Panc1 (cell line): ENCODE data around the gene PDPN. TPM values are rescaled to one million over a fixed set of nuclear protein-coding genes. Genes with fewer than 3 reads are reported as not detected.

Source experiments
- ATAC-seq: fragments of 200-7000 bp; cut with Tn5 transposase; 2 replicates; pipeline ENCODE4 v1.9.1; 2020; ENCODE audit warnings: mild to moderate bottlenecking, moderate library complexity
- BruUV-seq: library from RNA; stranded (reverse); fragments of 400-500 nt; replicated peaks from 2 replicates; lab custom pipeline; 2021; lab: Mats Ljungman, UMichigan
- CTCF ChIA-PET: fragments of 300-600 bp; sonication (Branson Sonifier 250); formaldehyde crosslinking; loops from one replicate; lab custom pipeline; 2022; ENCODE audit warnings: antibody characterized with exemption; lab: Charles Lee
- POLR2A ChIA-PET: fragments of 300-600 bp; sonication (Branson Sonifier 250); formaldehyde crosslinking; loops from one replicate; lab custom pipeline; 2022; ENCODE audit warnings: antibody characterized with exemption; lab: Charles Lee
- DNase-seq: peaks from one replicate; pipeline ENCODE4 v3.0.0-alpha.2; 2010; ENCODE audit warnings: low read depth, low spot score
- H3K27ac ChIP-seq: 2 replicates; pipeline ENCODE4 v1.5.1; 2011; ENCODE audit warnings: mild to moderate bottlenecking, low read length, inconsistent platforms
- H3K27me3 ChIP-seq: fragments of 200-500 bp; sonication (Bioruptor generic); 2 replicates; pipeline ENCODE4 v1.6.0; 2014; ENCODE audit warnings: low read length, inconsistent platforms; ENCODE audit not compliant: control insufficient read depth, insufficient read depth
- H3K36me3 ChIP-seq: fragments of 200-500 bp; sonication (Bioruptor generic); 2 replicates; pipeline ENCODE4 v1.5.1; 2014; ENCODE audit warnings: inconsistent platforms, mild to moderate bottlenecking, low read length, moderate library complexity; ENCODE audit not compliant: control insufficient read depth, insufficient read depth
- H3K4me1 ChIP-seq: 2 replicates; pipeline ENCODE4 v1.5.1; 2011; ENCODE audit warnings: inconsistent platforms, mild to moderate bottlenecking, low read length, moderate library complexity; ENCODE audit not compliant: control insufficient read depth, insufficient read depth
- H3K4me3 ChIP-seq, 2 experiments: 2 replicates each; pipeline ENCODE4 v1.5.1; 2011 to 2012; ENCODE audit warnings: low read depth in 2 of 2, low read length in 2 of 2, mild to moderate bottlenecking in 2 of 2, inconsistent platforms in 1 of 2, moderate library complexity in 1 of 2
- H3K9me3 ChIP-seq: fragments of 200-500 bp; sonication (Bioruptor generic); 2 replicates; pipeline ENCODE4 v1.5.1; 2014; ENCODE audit warnings: low read depth, mild to moderate bottlenecking, inconsistent platforms, low read length, moderate library complexity; ENCODE audit not compliant: control insufficient read depth, insufficient read depth
- POLR2AphosphoS5 ChIP-seq: IDR thresholded peaks from 2 replicates; pipeline ENCODE4 v1.6.1; 2012; ENCODE audit warnings: mild to moderate bottlenecking, low read depth, low read length, moderate library complexity
- REST ChIP-seq, 2 experiments: IDR thresholded peaks; 2 replicates each; pipeline ENCODE4 v1.6.1; 2011 to 2012; ENCODE audit warnings: low read depth in 2 of 2, control low read depth in 1 of 2, low read length in 1 of 2, mild to moderate bottlenecking in 1 of 2, moderate library complexity in 1 of 2; ENCODE audit not compliant: insufficient read depth in 1 of 2
- SIN3A ChIP-seq: IDR thresholded peaks from 2 replicates; pipeline ENCODE4 v1.6.1; 2012; ENCODE audit warnings: low read depth, mild to moderate bottlenecking, low read length, moderate library complexity, borderline replicate concordance; ENCODE audit not compliant: insufficient read depth
- TCF7L2 ChIP-seq: IDR thresholded peaks from 2 replicates; pipeline ENCODE4 v1.6.1; 2011; ENCODE audit warnings: mild to moderate bottlenecking, low read depth, low read length, inconsistent platforms
- in situ Hi-C: cut with HindIII; loops from 2 replicates; pipeline ENCODE4 v1.10.0; 2016; ENCODE audit warnings: low sequenced_read_pairs, low pct_unique_long_range_greater_than_20kb
- intact Hi-C: fragments of 100-400 bp; cut with micrococcal nuclease; formaldehyde crosslinking; loops from one replicate; pipeline ENCODE4 v1.10.0; 2022; ENCODE audit not compliant: unreplicated experiment
- total RNA-seq: library from RNA; stranded (reverse); gene quantifications from one replicate; pipeline ENCODE4 v1.2.1, GENCODE V29; 2021; ENCODE audit not compliant: unreplicated experiment
- TF ChIP-seq, protein P1 (sequence below): fragments of 450-650 bp; IDR thresholded peaks from 2 replicates; pipeline ENCODE4 v1.5.1; 2017; ENCODE audit warnings: mild to moderate bottlenecking

The PDPN gene
- total RNA-seq, 1 experiment from 2014 or later, result 0.28 TPM

- no TSS peak for BruUV-seq
- intact Hi-C loops, result no loop called here
- ATAC-seq, result no peak
- no peaks in the 10 kb centered on the region for H3K9me3 ChIP-seq
- DNase-seq, result no peak
- TF ChIP-seq POLR2AphosphoS5 (no peak), TCF7L2 (no peak), SIN3A (no peak), REST (IDR thresholded peaks at IDR 0.05; ENCODE audit: insufficient read depth in 1 of 2, low read depth in 2 of 2, low read length in 1 of 2) (no peak)
- TF ChIP-seq, protein P1, sequence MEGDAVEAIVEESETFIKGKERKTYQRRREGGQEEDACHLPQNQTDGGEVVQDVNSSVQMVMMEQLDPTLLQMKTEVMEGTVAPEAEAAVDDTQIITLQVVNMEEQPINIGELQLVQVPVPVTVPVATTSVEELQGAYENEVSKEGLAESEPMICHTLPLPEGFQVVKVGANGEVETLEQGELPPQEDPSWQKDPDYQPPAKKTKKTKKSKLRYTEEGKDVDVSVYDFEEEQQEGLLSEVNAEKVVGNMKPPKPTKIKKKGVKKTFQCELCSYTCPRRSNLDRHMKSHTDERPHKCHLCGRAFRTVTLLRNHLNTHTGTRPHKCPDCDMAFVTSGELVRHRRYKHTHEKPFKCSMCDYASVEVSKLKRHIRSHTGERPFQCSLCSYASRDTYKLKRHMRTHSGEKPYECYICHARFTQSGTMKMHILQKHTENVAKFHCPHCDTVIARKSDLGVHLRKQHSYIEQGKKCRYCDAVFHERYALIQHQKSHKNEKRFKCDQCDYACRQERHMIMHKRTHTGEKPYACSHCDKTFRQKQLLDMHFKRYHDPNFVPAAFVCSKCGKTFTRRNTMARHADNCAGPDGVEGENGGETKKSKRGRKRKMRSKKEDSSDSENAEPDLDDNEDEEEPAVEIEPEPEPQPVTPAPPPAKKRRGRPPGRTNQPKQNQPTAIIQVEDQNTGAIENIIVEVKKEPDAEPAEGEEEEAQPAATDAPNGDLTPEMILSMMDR, result peak; percentile 64
- CTCF ChIA-PET, result no interaction called here
- H3K4me1 ChIP-seq, result no peaks in the 10 kb centered on the region
- H3K27ac ChIP-seq, result no peak overlapping the region
- no peak overlapping the region for H3K4me3 ChIP-seq
- in situ Hi-C loops, result no loop called here
- H3K27me3 ChIP-seq, result peaks cover 2% of the 10 kb centered on the region; the same call in 1 of the 2 replicates
- POLR2A ChIA-PET, result no interaction called here
- no peaks in the 10 kb centered on the region for H3K36me3 ChIP-seq
Observed at GRCh38 chr1:13570924-13571323, 12.7 kb upstream of the PDPN start.

DNA sequence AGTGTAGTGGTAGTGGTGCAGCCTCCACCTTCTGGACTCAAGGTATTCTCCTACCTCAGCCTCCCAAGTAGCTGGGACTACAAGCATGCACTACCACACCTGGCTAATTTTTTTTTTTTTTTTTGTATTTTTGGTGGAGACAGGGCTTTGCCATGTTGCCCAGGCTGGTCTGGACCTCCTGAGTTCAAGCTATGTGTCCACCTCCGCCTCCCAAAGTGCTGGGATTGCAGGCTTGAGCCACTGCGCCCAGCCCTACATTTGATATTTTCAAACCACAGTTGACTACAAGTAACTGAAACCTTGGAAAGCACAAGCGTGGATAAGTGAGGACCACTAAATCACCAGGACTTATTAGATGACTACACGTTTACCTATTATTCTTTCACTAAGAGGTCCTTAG, 10.0 kb upstream of the PDPN start:
- Histone ChIP-seq H3K36me3 (no peaks in the 10 kb centered on the region), H3K27me3 (peaks cover 6% of the 10 kb centered on the region; the same call in 1 of the 2 replicates), H3K4me3 (no peak overlapping the region), H3K4me1 (no peaks in the 10 kb centered on the region), H3K27ac (no peak overlapping the region), H3K9me3 (no peaks in the 10 kb centered on the region)
- intact Hi-C loops, result no loop called here
- no TSS peak for BruUV-seq
- ChIA-PET CTCF (no interaction called here), POLR2A (no interaction called here)
- ATAC-seq, result no peak
- TF ChIP-seq SIN3A (no peak), REST (IDR thresholded peaks at IDR 0.05; ENCODE audit: insufficient read depth in 1 of 2, low read depth in 2 of 2, low read length in 1 of 2) (no peak), POLR2AphosphoS5 (no peak)
- TF ChIP-seq, protein P1, result no peak
- in situ Hi-C loops, result no loop called here
- no peak for DNase-seq
